T-cell (primary cell): Measurements from ENCODE around the gene SRP54. TPM values are rescaled to one million over a fixed set of nuclear protein-coding genes. Genes with fewer than 3 reads are reported as not detected.
"Not testable (repeated sequence)": the region's sequence is repeated elsewhere in the genome, so short reads cannot be mapped to it uniquely, and the experiment has no call there.

Source experiments
- ATAC-seq, 4 experiments: fragments of 200-7000 bp in 3 of 4; fragments of 150-1000 bp in 1 of 4; cut with Tn5 transposase; replicated peaks in 1 of 4; 1 replicate in 3 of 4; 2 replicates in 1 of 4; pipeline ENCODE4 v1.10.0; 2021; ENCODE audit warnings: moderate library complexity in 3 of 4, mild to moderate bottlenecking in 2 of 4, moderate number of reproducible peaks in 1 of 4
- CTCF ChIA-PET, 2 donors: fragments of 300-600 bp; sonication (Branson Sonifier 250); formaldehyde crosslinking; loops; one replicate each; lab custom pipeline; 2022; ENCODE audit warnings: antibody characterized with exemption in 2 of 2; lab: Charles Lee
- POLR2A ChIA-PET, 2 donors: fragments of 300-600 bp; sonication (Branson Sonifier 250); formaldehyde crosslinking; loops; one replicate each; lab custom pipeline; 2022; ENCODE audit warnings: antibody characterized with exemption in 2 of 2; lab: Charles Lee
- DNase-seq, 35 experiments: peaks; one replicate each; pipeline versions ENCODE4 v3.0.0 to v3.0.0-alpha.2; 2013 to 2023
- H3K27ac ChIP-seq: one replicate; pipeline ENCODE4 v1.5.1; 2013; ENCODE audit warnings: low read length
- H3K27me3 ChIP-seq, 2 experiments: replicated peaks in 1 of 2; 1 replicate in 1 of 2; 2 replicates in 1 of 2; pipeline versions ENCODE4 v1.6.1 to v1.7.0; 2013; ENCODE audit warnings: low read length in 1 of 2, mixed read lengths in 1 of 2; ENCODE audit not compliant: control insufficient read depth in 2 of 2, insufficient read depth in 2 of 2; ENCODE audit errors: extremely low read depth in 1 of 2
- H3K36me3 ChIP-seq, 2 donors: 1 replicate in 1 of 2; 2 replicates in 1 of 2; pipeline versions ENCODE4 v1.6.1 to v1.7.0; 2013; ENCODE audit warnings: low read length in 1 of 2; ENCODE audit not compliant: control insufficient read depth in 2 of 2, insufficient read depth in 1 of 2; ENCODE audit errors: extremely low read depth in 1 of 2
- H3K4me1 ChIP-seq, 2 experiments: 1 replicate in 1 of 2; 2 replicates in 1 of 2; pipeline versions ENCODE4 v1.6.1 to v1.7.0; 2013; ENCODE audit warnings: low read length in 2 of 2, mixed read lengths in 1 of 2; ENCODE audit not compliant: insufficient read depth in 2 of 2, control insufficient read depth in 1 of 2; ENCODE audit errors: extremely low read depth in 1 of 2
- H3K4me3 ChIP-seq, 2 donors: 1 replicate in 1 of 2; 2 replicates in 1 of 2; pipeline versions ENCODE4 v1.5.1 to v1.7.0; 2013; ENCODE audit warnings: mild to moderate bottlenecking in 2 of 2, low read length in 1 of 2, moderate library complexity in 1 of 2; ENCODE audit not compliant: control insufficient read depth in 1 of 2; ENCODE audit errors: extremely low read depth in 1 of 2
- H3K9me3 ChIP-seq: 2 replicates; pipeline ENCODE4 v1.7.0; 2013
- H3K27ac Mint-ChIP-seq, 2 donors: one replicate each; pipeline ENCODE4 v1.8.0; 2020 to 2021; ENCODE audit warnings: mild to moderate bottlenecking in 2 of 2, mixed read lengths in 2 of 2
- H3K27me3 Mint-ChIP-seq, 2 donors: one replicate each; pipeline ENCODE4 v1.8.0; 2021 to 2022; ENCODE audit warnings: mixed read lengths in 2 of 2
- H3K36me3 Mint-ChIP-seq: one replicate; pipeline ENCODE4 v1.8.0; 2021; ENCODE audit warnings: mixed read lengths
- H3K4me1 Mint-ChIP-seq, 3 donors: one replicate each; pipeline ENCODE4 v1.8.0; 2020 to 2022; ENCODE audit warnings: mixed read lengths in 3 of 3, mild to moderate bottlenecking in 1 of 3
- H3K4me3 Mint-ChIP-seq, 3 donors: one replicate each; pipeline ENCODE4 v1.8.0; 2020 to 2022; ENCODE audit warnings: mild to moderate bottlenecking in 3 of 3, mixed read lengths in 3 of 3, moderate library complexity in 3 of 3
- H3K9me3 Mint-ChIP-seq, 3 donors: one replicate each; pipeline ENCODE4 v1.8.0; 2020 to 2022; ENCODE audit warnings: mixed read lengths in 3 of 3
- WGBS: methylation state at CpG from one replicate; pipeline ENCODE4 v1.1.5; 2013; ENCODE audit warnings: missing lambda C conversion rate; ENCODE audit not compliant: insufficient coverage; 5-methylcytosine and 5-hydroxymethylcytosine counted together
- total RNA-seq, 35 experiments: library from RNA in 6 of 35; stranded (reverse) in 6 of 35; fragments of 120-200 nt in 1 of 35; gene quantifications; one replicate each; pipeline versions ENCODE4 v1.2.1 to v1.2.4 and lab custom pipeline; 2013 to 2026

The SRP54 gene
- total RNA-seq, 5 donors from 2014 or later (not counting 1 experiment from before 2014, with no cell fraction given): 41.5 to 55.4 (median 41.9) TPM

DNA sequence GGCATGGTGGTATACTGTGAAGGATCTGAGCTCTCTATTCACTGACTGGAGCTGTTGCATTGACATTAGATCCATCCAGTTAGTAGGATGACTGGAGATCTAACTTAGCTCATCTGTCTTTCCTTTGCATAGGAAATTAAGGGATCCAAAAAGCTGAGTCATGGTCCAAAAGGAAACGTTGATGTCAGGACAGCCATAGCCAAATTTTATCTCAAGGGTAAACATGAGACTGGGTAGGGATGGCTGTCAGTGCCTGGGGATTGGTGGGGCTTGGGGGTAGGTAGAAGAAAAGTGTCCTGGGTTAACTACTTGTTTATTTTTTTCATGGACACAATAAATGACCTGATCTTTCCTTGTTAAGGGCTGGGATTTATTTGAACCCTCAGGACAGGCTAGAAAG, 67.9 kb downstream of the SRP54 start:
- Mint-ChIP-seq H3K4me1 (peaks cover 17 to 22% (median 18%) of the 10 kb centered on the region in 3 donors), H3K27me3 (no peaks in the 10 kb centered on the region), H3K4me3 (no peak overlapping the region), H3K9me3 (no peaks in the 10 kb centered on the region), H3K27ac (no peak overlapping the region), H3K36me3 (peaks cover 21% of the 10 kb centered on the region)
- no peaks in the 10 kb centered on the region for H3K27me3 ChIP-seq
- WGBS: 44% methylated on average over 1 of the region's 1 CpG
- no peak overlapping the region for H3K27ac ChIP-seq
- no peaks in the 10 kb centered on the region for H3K9me3 ChIP-seq
- no peak for DNase-seq
- POLR2A ChIA-PET: interaction anchor here (0.5 to 0.7 kb wide), 6 partner anchors 9 to 241 kb away, joined by 3 to 10 read pairs (median 5); partner anchors contain the start of gene PSMA6 (in 1 of the 2)
- peaks cover 2 to 12% of the 10 kb centered on the region in 2 experiments for H3K4me1 ChIP-seq
- no peak for ATAC-seq
- no peak overlapping the region for H3K4me3 ChIP-seq
- CTCF ChIA-PET: interaction anchor here in 1 of 2 donors (0.6 kb wide), 1 partner anchor 61 kb away, joined by 3 read pairs; no protein-coding TSS in a partner anchor
- H3K36me3 ChIP-seq: peaks cover 7 to 20% of the 10 kb centered on the region in 2 donors

DNA sequence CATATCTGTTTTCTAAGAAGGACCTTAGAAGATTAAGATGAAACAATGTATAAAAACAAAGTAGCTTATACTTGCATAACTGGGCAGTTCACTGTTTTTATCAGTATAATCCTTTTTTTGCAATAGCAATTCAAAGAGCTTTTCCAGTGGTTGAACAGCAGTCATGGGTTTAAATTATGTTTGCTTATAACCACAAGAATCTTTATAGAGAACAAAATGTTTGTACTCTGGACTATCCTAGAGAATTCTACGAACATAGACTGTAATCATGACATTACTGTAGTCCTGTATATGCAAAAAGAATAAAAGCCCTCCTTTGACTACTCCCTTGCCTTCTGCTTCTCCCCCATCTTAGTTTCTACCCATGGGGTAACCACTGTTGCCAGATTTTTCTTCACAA, 69.0 kb downstream of the SRP54 start:
- H3K9me3 Mint-ChIP-seq: no peaks in the 10 kb centered on the region
- H3K27ac Mint-ChIP-seq: no peak overlapping the region
- no peaks in the 10 kb centered on the region for H3K9me3 ChIP-seq
- no CpG with 5 or more reads among the region's 1 CpG for WGBS
- H3K4me3 Mint-ChIP-seq: no peak overlapping the region
- POLR2A ChIA-PET: interaction anchor here in 1 of 2 donors (0.6 kb wide), 1 partner anchor 65 kb away, joined by 3 read pairs; no protein-coding TSS in a partner anchor
- ATAC-seq (no peak), DNase-seq (no peak)
- H3K36me3 Mint-ChIP-seq: peaks cover 27% of the 10 kb centered on the region
- CTCF ChIA-PET: no interaction called here
- H3K4me1 ChIP-seq: peaks cover 2 to 9% of the 10 kb centered on the region in 2 experiments
- no peak overlapping the region for H3K27ac ChIP-seq
- peaks cover 15 to 22% (median 22%) of the 10 kb centered on the region in 3 donors for H3K4me1 Mint-ChIP-seq
- H3K4me3 ChIP-seq: no peak overlapping the region
- H3K27me3 Mint-ChIP-seq: no peaks in the 10 kb centered on the region
- H3K27me3 ChIP-seq: no peaks in the 10 kb centered on the region
- peaks cover 7 to 23% of the 10 kb centered on the region in 2 donors for H3K36me3 ChIP-seq

DNA sequence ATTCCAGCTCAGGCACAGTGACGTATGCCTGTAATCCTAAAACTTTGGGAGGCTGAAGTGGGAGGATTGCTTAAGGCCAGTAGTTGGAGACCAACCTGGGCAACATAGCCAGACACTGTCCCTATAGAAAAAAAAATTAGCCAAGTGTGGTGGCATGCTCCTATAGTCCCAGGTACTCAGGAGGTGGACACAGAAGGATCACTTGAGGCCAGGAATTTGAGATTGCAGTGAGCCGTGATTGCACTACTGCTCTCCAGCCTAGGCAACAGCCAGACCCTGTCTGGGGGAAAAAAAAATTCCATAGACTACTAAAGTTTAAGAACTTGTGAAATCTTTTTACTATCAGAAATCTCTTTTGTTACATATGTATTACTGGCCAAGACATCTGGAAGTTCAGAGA, 69.8 kb downstream of the SRP54 start:
- ChIA-PET POLR2A (interaction anchor here in 1 of 2 donors (0.6 kb wide), 1 partner anchor 51 kb away, joined by 3 read pairs; no protein-coding TSS in a partner anchor), CTCF (no interaction called here)
- no peak for ATAC-seq
- H3K27me3 ChIP-seq: no peaks in the 10 kb centered on the region
- no peak for DNase-seq
- no peak overlapping the region for H3K27ac Mint-ChIP-seq
- H3K4me3 Mint-ChIP-seq: no peak overlapping the region
- peaks cover 10 to 23% (median 20%) of the 10 kb centered on the region in 3 donors for H3K4me1 Mint-ChIP-seq
- no peak overlapping the region for H3K27ac ChIP-seq
- no peaks in the 10 kb centered on the region for H3K9me3 ChIP-seq
- WGBS: 100% methylated on average over 1 of the region's 2 CpGs
- no peaks in the 10 kb centered on the region for H3K27me3 Mint-ChIP-seq
- peaks cover 32% of the 10 kb centered on the region for H3K36me3 Mint-ChIP-seq
- peaks cover 0 to under 1% of the 10 kb centered on the region in 2 experiments for H3K4me1 ChIP-seq
- no peak overlapping the region for H3K4me3 ChIP-seq
- no peaks in the 10 kb centered on the region for H3K9me3 Mint-ChIP-seq
- peaks cover 7 to 27% of the 10 kb centered on the region in 2 donors for H3K36me3 ChIP-seq

DNA sequence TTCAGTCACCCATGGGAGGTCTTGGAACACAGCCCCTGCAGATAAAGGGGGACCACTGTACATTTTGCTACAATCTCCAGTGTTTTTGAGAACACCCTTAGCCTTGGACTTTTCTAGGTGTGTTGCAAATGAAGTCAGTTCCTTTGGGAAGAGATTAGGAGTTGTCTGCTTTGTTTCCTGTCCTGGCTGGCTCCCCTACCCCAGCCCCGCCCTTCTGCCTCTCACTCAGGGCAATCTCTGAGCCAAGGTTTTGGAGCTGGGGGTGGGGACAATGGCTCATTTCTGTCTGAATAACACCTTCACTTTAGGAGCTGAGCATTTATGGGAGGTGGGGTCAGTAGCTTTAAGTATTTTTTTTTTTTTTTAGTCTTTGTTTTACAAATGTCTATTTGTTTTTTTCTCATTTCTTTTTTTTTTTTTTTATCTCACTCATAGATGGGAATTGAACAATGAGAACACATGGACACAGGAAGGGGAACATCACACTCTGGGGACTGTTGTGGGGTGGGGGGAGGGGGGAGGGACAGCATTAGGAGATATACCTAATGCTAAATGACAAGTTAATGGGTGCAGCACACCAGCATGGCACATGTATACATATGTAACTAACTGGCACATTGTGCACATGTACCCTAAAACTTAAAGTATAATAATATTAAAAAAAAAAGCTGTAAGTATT, 78.5 kb downstream of the SRP54 start:
- H3K9me3 Mint-ChIP-seq, H3K4me1 ChIP-seq, H3K4me3 Mint-ChIP-seq, DNase-seq, ATAC-seq, H3K27ac Mint-ChIP-seq, H3K27ac ChIP-seq, H3K9me3 ChIP-seq, H3K4me3 ChIP-seq, H3K27me3 Mint-ChIP-seq, H3K27me3 ChIP-seq: not testable (repeated sequence)
- Mint-ChIP-seq H3K4me1 (peaks cover 5 to 19% (median 17%) of the 10 kb centered on the region in 3 donors), H3K36me3 (peaks cover 36% of the 10 kb centered on the region)
- H3K36me3 ChIP-seq: peaks cover 3 to 37% of the 10 kb centered on the region in 2 donors
- ChIA-PET POLR2A (interaction anchor here (0.6 kb wide), 4 partner anchors 20 to 1035 kb away, joined by 3 to 5 read pairs (median 5); no protein-coding TSS in a partner anchor), CTCF (interaction anchor here (0.6 to 0.7 kb wide), 4 partner anchors 80 to 717 kb away, joined by 3 to 5 read pairs (median 4); no protein-coding TSS in a partner anchor)
- no CpG with 5 or more reads among the region's 1 CpG for WGBS

DNA sequence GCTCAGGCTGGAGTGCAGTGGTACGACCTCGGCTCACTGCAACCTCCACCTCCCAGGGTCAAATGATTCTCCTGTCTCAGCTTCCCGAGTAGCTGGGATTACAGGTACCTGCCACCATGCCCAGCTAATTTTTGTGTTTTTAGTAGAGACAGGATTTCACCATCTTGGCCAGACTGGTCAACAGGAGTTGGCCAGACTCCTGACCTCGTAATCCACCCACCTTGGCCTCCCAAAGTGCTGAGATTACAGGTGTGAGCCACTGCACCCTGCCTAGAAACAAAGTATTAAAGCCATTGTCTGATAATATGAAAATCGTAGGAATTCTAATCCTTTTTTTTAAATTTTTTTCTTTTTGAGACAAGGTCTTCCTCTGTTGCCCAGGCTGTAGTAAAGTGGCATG, 82.9 kb downstream of the SRP54 start:
- not testable (repeated sequence) for H3K9me3 Mint-ChIP-seq, H3K4me3 ChIP-seq, DNase-seq, H3K9me3 ChIP-seq, H3K27ac Mint-ChIP-seq, H3K27me3 Mint-ChIP-seq, H3K27me3 ChIP-seq, H3K4me1 Mint-ChIP-seq, H3K4me3 Mint-ChIP-seq, H3K4me1 ChIP-seq, ATAC-seq, H3K27ac ChIP-seq
- POLR2A ChIA-PET: interaction anchor here (0.6 to 1.0 kb wide), 4 partner anchors 11 to 353 kb away, joined by 4 to 9 read pairs (median 6); no protein-coding TSS in a partner anchor
- H3K36me3 ChIP-seq: peaks cover 4 to 18% of the 10 kb centered on the region in 2 donors
- H3K36me3 Mint-ChIP-seq: peaks cover 36% of the 10 kb centered on the region
- WGBS: 100% methylated on average over 1 of the region's 5 CpGs
- CTCF ChIA-PET: interaction anchor here (0.6 to 0.7 kb wide), 5 partner anchors 39 to 741 kb away, joined by 3 to 7 read pairs (median 5); no protein-coding TSS in a partner anchor

DNA sequence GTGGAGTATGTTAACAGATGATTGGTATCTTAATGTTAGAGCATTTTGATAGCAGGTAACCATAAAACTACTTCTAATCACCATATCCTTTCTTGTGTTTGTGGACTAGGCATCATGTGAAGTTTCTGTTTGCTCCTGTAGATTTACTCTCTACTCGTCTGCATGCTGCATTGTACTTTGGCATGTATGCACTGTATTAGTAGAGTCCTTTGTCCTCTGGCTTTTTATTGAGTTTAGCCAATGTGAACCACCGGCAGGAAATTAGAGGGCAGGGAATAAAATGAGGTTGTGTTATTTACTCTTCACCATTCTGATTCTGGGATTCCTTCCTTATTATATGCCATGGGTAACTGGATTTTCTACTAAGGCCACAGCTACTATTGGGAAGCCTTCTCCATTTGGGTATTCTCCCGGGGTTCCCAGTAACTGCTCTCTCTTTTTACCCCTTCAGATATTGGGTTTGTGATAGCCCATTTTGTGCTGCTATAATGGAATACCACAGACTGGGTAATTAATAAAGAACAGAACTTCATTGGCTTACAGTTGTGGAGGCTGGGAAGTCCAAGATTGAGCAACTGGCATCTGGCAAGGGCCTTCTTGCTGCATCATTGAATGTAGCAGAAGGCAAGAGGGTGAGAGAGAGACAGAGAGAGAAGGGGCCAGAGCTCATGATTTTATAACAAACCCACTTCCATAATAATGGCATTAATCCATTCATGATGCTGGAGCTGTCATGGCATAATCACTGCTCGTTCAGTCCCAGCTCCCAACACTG, 85.6 kb downstream of the SRP54 start:
- H3K4me1 ChIP-seq: no peaks in the 10 kb centered on the region
- no CpG with 5 or more reads among the region's 4 CpGs for WGBS
- no peak overlapping the region for H3K27ac ChIP-seq
- Mint-ChIP-seq H3K9me3 (no peaks in the 10 kb centered on the region), H3K27me3 (no peaks in the 10 kb centered on the region), H3K4me3 (no peak overlapping the region), H3K27ac (no peak overlapping the region), H3K4me1 (peaks cover 0 to 2% (median 0%) of the 10 kb centered on the region in 3 donors), H3K36me3 (peaks cover 43% of the 10 kb centered on the region)
- DNase-seq: no peak
- H3K27me3 ChIP-seq: no peaks in the 10 kb centered on the region
- no peak for ATAC-seq
- ChIA-PET CTCF (no interaction called here), POLR2A (no interaction called here)
- H3K9me3 ChIP-seq: no peaks in the 10 kb centered on the region
- H3K4me3 ChIP-seq: no peak overlapping the region
- peaks cover 4 to 16% of the 10 kb centered on the region in 2 donors for H3K36me3 ChIP-seq
